NCI-H748 (cell line): ENCODE measurements around the gene MTA3.
"Not testable (repeated sequence)": the region's sequence is repeated elsewhere in the genome, so short reads cannot be mapped to it uniquely, and the experiment has no call there.

Source experiments
- DNase-seq: peaks from one replicate; lab custom pipeline; 2025; ENCODE audit not compliant: unreplicated experiment; lab: John Stamatoyannopoulos, UW

The MTA3 gene

DNA sequence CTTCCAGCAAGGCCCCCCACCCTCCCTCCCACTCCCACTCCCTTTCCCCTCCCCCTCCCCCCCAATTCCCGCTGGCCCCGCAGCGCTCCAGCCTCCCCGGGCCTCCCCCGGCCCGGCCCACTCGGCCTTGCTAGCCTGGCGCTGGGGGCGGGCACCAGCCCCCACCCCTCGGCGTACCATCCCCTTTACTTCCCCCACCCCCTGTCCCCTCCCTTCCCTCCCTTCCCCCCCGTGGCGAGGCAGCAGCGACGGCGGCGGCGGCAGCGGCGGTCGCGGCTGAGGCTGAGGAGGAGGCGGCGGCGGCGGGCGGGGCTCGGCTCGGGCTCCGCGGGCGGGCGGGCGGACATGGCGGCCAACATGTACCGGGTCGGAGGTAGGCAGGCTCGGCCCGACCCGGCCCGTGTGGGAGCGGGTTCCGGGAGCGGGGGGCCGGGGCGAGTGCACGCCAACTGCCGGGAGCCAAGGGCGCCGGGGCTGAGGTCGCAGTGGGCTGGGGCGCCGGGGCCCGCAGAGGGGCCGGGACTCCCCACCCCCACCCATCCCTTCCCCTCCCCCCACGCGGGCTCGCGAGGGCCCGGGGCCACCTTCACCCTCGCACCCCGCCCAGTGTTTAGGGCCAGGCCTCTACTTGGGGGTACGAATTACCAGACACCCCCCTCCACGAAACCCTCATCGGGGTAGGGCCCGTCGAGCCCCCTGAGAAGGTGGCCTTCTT lies at the start of gene MTA3:
Gene MTA3 (plus strand): TSS at position 232 of the 715 bp plus-strand sequence. CDS start 114 bp downstream, at position 346.
- peak; percentile 42 for DNase-seq

DNA sequence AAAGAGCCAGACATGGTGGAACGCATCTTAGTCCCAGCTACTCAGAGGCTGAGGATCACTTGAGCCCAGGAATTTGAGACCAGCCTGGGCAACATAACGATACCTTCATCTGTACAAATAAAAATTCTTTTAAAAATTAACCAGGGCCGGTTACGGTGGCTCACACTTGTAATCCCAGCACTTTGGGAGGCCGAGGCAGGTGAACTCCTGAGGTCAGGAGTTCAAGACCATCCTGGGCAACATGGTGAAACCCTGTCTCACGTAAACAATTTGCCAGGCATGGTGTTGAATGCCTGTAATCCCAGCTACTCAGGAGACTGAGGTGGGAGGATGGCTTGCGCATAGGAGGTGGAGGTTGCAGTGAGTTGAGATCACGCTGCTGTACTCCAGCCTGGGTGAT lies 48.8 kb upstream of the MTA3 start:
- DNase-seq, result no peak

GRCh38 chr2:42522035-42522434 lies 46.4 kb upstream of the MTA3 start:
- no peak for DNase-seq

DNA sequence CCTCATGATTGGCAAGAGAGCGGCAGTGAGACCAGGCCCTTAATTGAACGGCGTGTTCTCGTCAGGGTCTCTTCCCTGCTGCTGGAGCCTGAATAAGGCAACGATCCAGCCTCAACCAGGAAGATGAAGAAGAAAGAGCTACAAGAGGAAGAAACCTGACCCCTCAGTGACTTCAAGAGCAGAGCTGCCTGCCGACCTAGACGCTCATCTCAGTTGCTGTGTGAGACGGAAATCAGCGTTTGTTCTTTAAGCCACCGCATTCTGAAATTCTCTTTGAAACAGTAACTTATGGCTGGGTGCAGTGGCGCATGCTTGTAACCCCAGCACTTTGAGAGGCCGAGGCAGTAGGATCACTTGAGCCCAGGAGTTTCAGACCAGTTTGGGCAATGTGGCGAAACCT lies 45.1 kb upstream of the MTA3 start:
- no peak for DNase-seq

GRCh38 chr2:42532397-42532796 lies 36.0 kb upstream of the MTA3 start:
- DNase-seq, result no peak

GRCh38 chr2:42537493-42537892 lies 30.9 kb upstream of the MTA3 start:
- DNase-seq, result no peak

GRCh38 chr2:42542871-42543270 lies 25.6 kb upstream of the MTA3 start:
- DNase-seq, result no peak

- no peak for DNase-seq
Measured at GRCh38 chr2:42545023-42545721, 23.3 kb upstream of the MTA3 start.

DNA sequence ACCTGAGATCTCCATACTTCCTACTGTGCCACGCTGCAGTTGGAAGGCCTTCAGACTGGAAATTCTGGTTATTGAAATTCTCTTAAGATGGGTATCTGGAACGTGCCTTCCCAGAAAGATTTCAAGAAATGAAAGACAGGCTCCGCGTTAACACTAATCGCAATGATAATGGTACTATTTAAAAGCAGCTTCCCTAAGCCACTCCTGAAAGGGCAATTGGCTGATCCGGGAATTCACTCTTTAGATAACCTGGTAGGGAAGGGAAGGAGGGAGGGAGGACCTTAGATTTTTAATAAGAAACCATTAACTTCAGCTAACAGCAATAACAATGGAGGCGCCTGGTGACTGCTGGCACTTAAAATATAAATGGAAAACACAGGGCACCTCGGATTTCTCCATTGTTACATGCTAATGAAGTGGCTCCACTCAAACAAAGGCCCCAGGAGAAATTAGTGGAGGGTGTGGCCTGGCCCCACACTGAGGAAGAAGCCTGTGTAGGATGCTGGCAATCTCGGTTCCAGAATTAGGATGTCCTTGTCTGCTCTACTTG lies 22.5 kb upstream of the MTA3 start:
- DNase-seq, result peak; percentile 69

GRCh38 chr2:42547014-42547413 lies 21.4 kb upstream of the MTA3 start:
- no peak for DNase-seq

- DNase-seq, result no peak
Measured at GRCh38 chr2:42547446-42548295, 20.8 kb upstream of the MTA3 start.

- DNase-seq, result no peak
Measured at GRCh38 chr2:42550870-42551269, 17.6 kb upstream of the MTA3 start.

DNA sequence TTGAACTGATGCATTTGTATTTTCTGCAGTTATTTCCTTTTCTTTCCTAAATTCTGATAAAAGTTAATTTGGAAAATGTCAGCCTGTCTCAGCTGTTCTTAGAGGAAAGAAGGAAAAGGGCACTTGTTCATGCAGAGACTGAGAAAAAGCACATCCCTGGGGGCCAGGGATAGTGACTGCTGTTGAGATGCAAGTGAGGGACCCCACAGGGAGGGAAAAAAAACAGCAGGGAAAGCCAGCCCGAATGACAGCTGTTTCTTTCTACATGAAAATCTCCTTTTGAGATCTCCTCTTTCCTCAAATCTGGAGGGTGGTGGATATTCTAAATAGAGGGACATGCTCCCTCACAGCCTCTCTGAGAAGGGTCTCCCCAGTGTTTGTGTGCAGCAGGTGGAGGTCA lies 14.0 kb upstream of the MTA3 start:
- no peak for DNase-seq

GRCh38 chr2:42556315-42556890 lies 12.0 kb upstream of the MTA3 start:
- no peak for DNase-seq

DNA sequence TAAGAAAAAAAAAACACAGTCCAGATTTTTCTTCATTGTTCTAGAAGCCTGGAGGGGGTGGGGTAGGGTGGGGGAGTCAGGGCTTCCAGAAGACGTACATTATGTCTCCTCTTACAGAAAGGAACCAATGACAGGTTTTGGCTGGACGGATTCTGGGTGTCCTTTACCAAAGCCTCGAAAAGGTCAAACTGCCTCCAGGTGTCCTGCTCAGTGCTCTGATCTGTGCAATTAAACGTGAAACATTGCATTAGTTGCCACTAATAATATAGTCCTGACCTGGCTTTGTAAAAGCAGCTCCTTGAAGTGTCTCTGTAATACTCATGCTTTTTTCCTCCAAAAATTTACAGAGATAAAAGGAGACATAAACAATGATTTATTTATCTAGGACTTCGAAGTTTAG lies 11.1 kb upstream of the MTA3 start:
- DNase-seq, result no peak

DNA sequence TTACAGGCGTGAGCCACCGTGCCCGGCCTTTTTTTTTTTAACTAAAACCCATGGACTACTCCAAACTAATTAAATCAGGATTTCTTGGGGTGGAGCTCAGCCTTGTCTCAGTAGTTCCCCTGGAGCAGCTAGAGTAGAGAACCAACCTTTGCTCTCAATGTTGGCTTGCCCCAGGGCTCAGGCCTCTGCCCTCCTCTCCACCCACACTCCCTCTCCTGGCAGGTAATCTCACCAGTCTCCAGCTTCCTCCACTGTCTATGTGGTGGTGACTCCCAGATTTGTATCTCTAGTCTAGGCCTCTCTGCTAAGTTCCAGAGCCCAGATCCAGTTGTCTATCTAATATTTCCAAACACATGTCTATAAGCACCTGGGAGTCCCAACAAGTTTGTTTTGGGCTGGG lies 9.6 kb upstream of the MTA3 start:
- DNase-seq, result no peak

GRCh38 chr2:42560133-42560532 lies 8.3 kb upstream of the MTA3 start:
- DNase-seq, result not testable (repeated sequence)

- DNase-seq, result no peak
Measured at GRCh38 chr2:42560899-42561298, 7.5 kb upstream of the MTA3 start.

DNA sequence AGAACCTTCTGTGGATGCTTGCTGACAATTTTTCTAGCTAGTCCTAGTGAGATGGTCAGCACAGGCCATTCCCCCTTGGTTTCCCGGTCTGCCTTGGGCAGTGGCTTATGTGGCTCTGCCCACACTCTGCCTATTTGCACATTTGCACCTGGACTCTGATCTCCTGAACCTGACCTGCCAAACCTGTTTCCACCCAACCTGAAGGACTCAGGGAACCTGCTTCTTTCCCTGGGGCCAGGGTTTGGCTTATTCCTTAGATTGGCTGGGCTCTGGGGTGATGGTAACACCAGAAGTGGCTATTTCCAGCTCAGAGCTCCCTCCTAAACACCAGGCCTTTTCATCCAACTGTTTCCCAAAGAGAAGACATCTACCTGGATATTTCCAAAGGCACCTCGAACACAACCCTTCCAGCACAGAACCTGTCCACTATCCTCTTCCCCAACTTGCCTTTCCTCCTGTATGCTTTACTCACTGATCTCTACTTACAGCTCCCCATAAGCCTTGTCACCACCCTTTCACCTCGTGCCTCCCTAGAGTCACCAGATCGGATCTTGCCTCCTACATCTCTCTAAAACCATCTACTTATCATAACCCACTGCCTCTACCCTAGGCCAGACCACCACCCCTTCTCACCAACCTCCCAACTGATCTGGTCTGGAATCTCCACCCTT lies 5.8 kb upstream of the MTA3 start:
- DNase-seq, result peak; percentile 5

- DNase-seq, result no peak
Measured at GRCh38 chr2:42566025-42566424, 2.4 kb upstream of the MTA3 start.
